H1 (cell line): ENCODE results near the gene ANKS1B. TPM values are rescaled to one million over a fixed set of nuclear protein-coding genes. Genes with fewer than 3 reads are reported as not detected.

ENCODE experiments used
- CTCF ChIA-PET: fragments of 300-600 bp; sonication (Branson Sonifier 250); formaldehyde crosslinking; loops from one replicate; lab custom pipeline; 2021; ENCODE audit not compliant: partially characterized antibody; lab: Charles Lee
- POLR2A ChIA-PET: fragments of 300-600 bp; sonication (Branson Sonifier 250); formaldehyde crosslinking; loops from one replicate; lab custom pipeline; 2021; ENCODE audit warnings: inconsistent platforms; ENCODE audit not compliant: partially characterized antibody; lab: Charles Lee
- DNase-seq, 2 experiments: peaks; one replicate each; pipeline versions ENCODE4 v3.0.0 to v3.0.0-alpha.2; 2010 to 2022; ENCODE audit warnings: low spot score in 2 of 2, low read depth in 1 of 2, mixed read lengths in 1 of 2
- FAIRE-seq: peaks from 2 replicates; lab custom pipeline; 2011; peaks lifted over from hg19 to GRCh38; lab: Jason Lieb, UNC
- H2AFZ ChIP-seq: 2 replicates; pipeline ENCODE4 v1.8.1; 2012; ENCODE audit warnings: low read length, inconsistent platforms
- H2AK5ac ChIP-seq: 2 replicates; pipeline ENCODE4 v1.6.1; 2013; ENCODE audit warnings: low read depth, low read length
- H2BK120ac ChIP-seq: replicated peaks from 2 replicates; pipeline ENCODE3; 2013; ENCODE audit warnings: low read depth, low read length, inconsistent platforms
- H2BK12ac ChIP-seq: 2 replicates; pipeline ENCODE4 v1.6.1; 2013; ENCODE audit warnings: low read depth, low read length
- H2BK15ac ChIP-seq: 2 replicates; pipeline ENCODE4 v1.6.1; 2013; ENCODE audit warnings: low read length
- H2BK20ac ChIP-seq: 2 replicates; pipeline ENCODE4 v1.6.1; 2013; ENCODE audit warnings: low read length
- H2BK5ac ChIP-seq: 2 replicates; pipeline ENCODE4 v1.6.1; 2013; ENCODE audit warnings: low read depth, low read length
- H3K14ac ChIP-seq: 2 replicates; pipeline ENCODE4 v1.6.1; 2013; ENCODE audit warnings: inconsistent platforms; ENCODE audit not compliant: insufficient read length
- H3K18ac ChIP-seq: 2 replicates; pipeline ENCODE4 v1.6.1; 2013; ENCODE audit warnings: low read length; ENCODE audit errors: extremely low read depth
- H3K23ac ChIP-seq: 2 replicates; pipeline ENCODE4 v1.6.1; 2013; ENCODE audit warnings: inconsistent platforms; ENCODE audit not compliant: insufficient read length
- H3K23me2 ChIP-seq: 2 replicates; pipeline ENCODE4 v1.6.1; 2013; ENCODE audit warnings: low read depth, low read length
- H3K27ac ChIP-seq: 2 replicates; pipeline ENCODE4 v1.6.1; 2011; ENCODE audit warnings: low read depth, low read length, inconsistent platforms
- H3K27me3 ChIP-seq, 4 experiments: replicated peaks in 1 of 4; 1 replicate in 1 of 4; 2 replicates in 3 of 4; pipeline versions ENCODE4 v1.6.1 to v1.8.1; 2011 to 2013; ENCODE audit warnings: low read length in 3 of 4, mild to moderate bottlenecking in 3 of 4, inconsistent platforms in 2 of 4, mixed read lengths in 2 of 4, moderate library complexity in 1 of 4; ENCODE audit not compliant: control insufficient read depth in 3 of 4, insufficient read depth in 3 of 4; ENCODE audit errors: extremely low read depth in 1 of 4
- H3K36me3 ChIP-seq, 4 experiments: 2 replicates each; pipeline versions ENCODE4 v1.6.1 to v1.8.1; 2011 to 2013; ENCODE audit warnings: mild to moderate bottlenecking in 4 of 4, low read length in 3 of 4, moderate library complexity in 2 of 4, control low read depth in 1 of 4, inconsistent platforms in 1 of 4; ENCODE audit not compliant: insufficient read depth in 4 of 4, control insufficient read depth in 2 of 4
- H3K4ac ChIP-seq: replicated peaks from 2 replicates; pipeline ENCODE3; 2013; ENCODE audit warnings: low read length, low read depth, mixed read lengths, inconsistent platforms; ENCODE audit not compliant: insufficient read length
- H3K4me1 ChIP-seq, 4 experiments: replicated peaks in 1 of 4; 1 replicate in 1 of 4; 2 replicates in 3 of 4; pipeline versions ENCODE4 v1.6.1 to v1.8.1; 2011 to 2013; ENCODE audit warnings: low read length in 3 of 4, inconsistent platforms in 2 of 4, mixed read lengths in 1 of 4; ENCODE audit not compliant: insufficient read depth in 4 of 4, control insufficient read depth in 3 of 4
- H3K4me2 ChIP-seq, 2 experiments: 2 replicates each; pipeline versions ENCODE4 v1.6.1 to v1.8.1; 2011 to 2013; ENCODE audit warnings: low read depth in 2 of 2, low read length in 2 of 2, control low read depth in 1 of 2, inconsistent platforms in 1 of 2, mild to moderate bottlenecking in 1 of 2; ENCODE audit not compliant: insufficient read depth in 1 of 2
- H3K4me3 ChIP-seq, 4 experiments: fragments of 200-600, 300-600 bp in 1 of 4; sonication (generic), shearing (Covaris generic), sonication (Bioruptor Twin) in 1 of 4; 2 replicates each; pipeline versions ENCODE4 v1.5.1 to v1.8.1; 2011 to 2016; ENCODE audit warnings: low read length in 4 of 4, low read depth in 3 of 4, control low read depth in 2 of 4, inconsistent platforms in 2 of 4, mild to moderate bottlenecking in 2 of 4, mixed read lengths in 1 of 4, moderate library complexity in 1 of 4; ENCODE audit not compliant: insufficient read depth in 2 of 4; ENCODE audit errors: extremely low read depth in 1 of 4
- H3K56ac ChIP-seq: replicated peaks from 2 replicates; pipeline ENCODE3; 2013; ENCODE audit warnings: low read depth, mild to moderate bottlenecking, mixed read lengths, low read length, inconsistent platforms; ENCODE audit not compliant: insufficient read length
- H3K79me1 ChIP-seq: 2 replicates; pipeline ENCODE4 v1.6.1; 2013; ENCODE audit warnings: low read depth, low read length, control low read depth
- H3K79me2 ChIP-seq, 2 experiments: 2 replicates each; pipeline versions ENCODE4 v1.6.1 to v1.8.1; 2012 to 2013; ENCODE audit warnings: low read length in 2 of 2, mild to moderate bottlenecking in 2 of 2, inconsistent platforms in 1 of 2; ENCODE audit not compliant: insufficient read depth in 2 of 2, control insufficient read depth in 1 of 2
- H3K9ac ChIP-seq, 4 experiments: replicated peaks in 1 of 4; 1 replicate in 1 of 4; 2 replicates in 3 of 4; pipeline versions ENCODE4 v1.6.1 to v1.8.1; 2011 to 2013; ENCODE audit warnings: low read depth in 3 of 4, low read length in 3 of 4, control low read depth in 2 of 4, mild to moderate bottlenecking in 2 of 4, moderate library complexity in 2 of 4, inconsistent platforms in 1 of 4; ENCODE audit errors: extremely low read depth in 1 of 4
- H3K9me3 ChIP-seq, 2 experiments: 2 replicates each; pipeline versions ENCODE4 v1.6.1 to v1.8.1; 2012 to 2013; ENCODE audit warnings: mild to moderate bottlenecking in 2 of 2, moderate library complexity in 2 of 2, control low read depth in 1 of 2, inconsistent platforms in 1 of 2, low read depth in 1 of 2, low read length in 1 of 2, mixed read lengths in 1 of 2; ENCODE audit not compliant: insufficient read depth in 2 of 2
- H4K20me1 ChIP-seq, 2 experiments: replicated peaks in 1 of 2; 2 replicates each; pipeline versions ENCODE3 to v1.8.1; 2011 to 2013; ENCODE audit warnings: inconsistent platforms in 2 of 2, low read length in 2 of 2, mild to moderate bottlenecking in 1 of 2; ENCODE audit not compliant: insufficient read depth in 2 of 2, control insufficient read depth in 1 of 2
- H4K5ac ChIP-seq: 2 replicates; pipeline ENCODE4 v1.6.1; 2013; ENCODE audit warnings: low read length, low read depth, mixed read lengths, inconsistent platforms; ENCODE audit not compliant: insufficient read length
- H4K8ac ChIP-seq: 2 replicates; pipeline ENCODE4 v1.8.0; 2013; ENCODE audit warnings: mild to moderate bottlenecking, moderate library complexity, low read length, inconsistent platforms; ENCODE audit not compliant: insufficient read depth; ENCODE audit errors: extremely low read depth
- H4K91ac ChIP-seq: replicated peaks from 2 replicates; pipeline ENCODE3; 2013; ENCODE audit warnings: low read length, mixed read lengths, inconsistent platforms; ENCODE audit not compliant: insufficient read length
- GTF2F1 ChIP-seq: IDR thresholded peaks from 2 replicates; pipeline ENCODE4 v1.6.1; 2012; ENCODE audit warnings: low read depth, low read length, improper control_type of control experiment, borderline replicate concordance
- WGBS, 2 experiments: shearing (Covaris generic) in 1 of 2; methylation state at CpG; one replicate each; pipeline versions ENCODE4 v1.1.6 to v1.1.7; 2013 to 2015; ENCODE audit warnings: low lambda C conversion rate in 2 of 2, mixed read lengths in 2 of 2, inconsistent platforms in 1 of 2, low coverage in 1 of 2, missing lambda C conversion rate in 1 of 2; ENCODE audit not compliant: insufficient replicate concordance in 2 of 2, insufficient coverage in 1 of 2, insufficient read length in 1 of 2; ENCODE audit errors: extremely low coverage in 1 of 2, missing lambda C conversion rate in 1 of 2; 5-methylcytosine and 5-hydroxymethylcytosine counted together
- polyA plus RNA-seq, 7 experiments: library from polyadenylated mRNA; depleted of rRNA in 3 of 7; stranded (reverse) in 5 of 7; unstranded in 2 of 7; fragments of >200 nt in 5 of 7; fragments of 200-250 nt in 2 of 7; gene quantifications; 1 replicate in 5 of 7; 2 replicates in 1 of 7; 4 replicates in 1 of 7; pipeline versions ENCODE4 v1.2.1 to v1.2.3, GENCODE V29; 2011 to 2013; ENCODE audit warnings: missing spikeins in 2 of 7, mixed read lengths in 2 of 7
- total RNA-seq: library from RNA; stranded (reverse); fragmentation: NEBNext Ultra II Directional; extraction: Animal tissue kit (Norgen Biotek cat#: 25700); gene quantifications from 2 replicates; pipeline ENCODE4 v1.2.1, GENCODE V29; 2021

Gene ANKS1B
- total and polyA plus RNA-seq, 2 of the 8 experiments (the other 6 are each of a cell fraction or from before 2014, with no cell fraction given) = 2.7 to 6.1 TPM

DNA sequence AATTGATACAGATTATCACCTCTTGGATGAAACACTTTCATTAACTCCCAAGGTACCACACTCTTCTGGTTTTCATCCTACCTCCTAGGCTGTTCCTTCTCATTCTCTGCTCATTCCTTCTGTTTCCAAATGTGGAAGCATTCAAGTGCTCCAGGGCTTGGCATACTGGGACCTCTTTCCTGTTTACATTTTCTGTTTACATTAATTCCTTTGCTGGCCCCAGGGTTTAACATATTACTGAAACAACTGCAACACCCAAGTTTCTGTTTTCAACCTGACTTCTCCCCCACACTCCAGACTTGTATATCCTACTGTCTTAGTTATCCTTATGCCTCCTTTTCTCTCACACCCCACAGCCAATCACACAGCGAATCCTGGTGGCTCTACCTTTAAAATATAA lies 723.5 kb downstream of the ANKS1B start:
- Histone ChIP-seq H3K9ac (no peak overlapping the region), H3K9me3 (no peaks in the 10 kb centered on the region), H4K20me1 (no peaks in the 10 kb centered on the region), H2BK15ac (no peak overlapping the region), H3K27me3 (no peaks in the 10 kb centered on the region), H3K18ac (no peak overlapping the region), H3K27ac (no peak overlapping the region), H3K4ac (no peak overlapping the region), H2AFZ (no peak overlapping the region), H2AK5ac (no peak overlapping the region; the same call in 1 of the 2 replicates), H3K56ac (no peak overlapping the region), H3K23me2 (no peaks in the 10 kb centered on the region), H3K79me1 (no peaks in the 10 kb centered on the region), H3K4me2 (no peak overlapping the region), H3K4me1 (peaks cover 0 to 5% (median 2%) of the 10 kb centered on the region in 4 experiments; a peak in 3 of 7 replicates), H3K36me3 (no peaks in the 10 kb centered on the region), H3K23ac (no peak overlapping the region), H3K14ac (no peak overlapping the region), H4K5ac (no peak overlapping the region), H3K79me2 (no peaks in the 10 kb centered on the region), H3K4me3 (no peak overlapping the region), H2BK12ac (no peak overlapping the region; the same call in 1 of the 2 replicates), H4K8ac (no peak overlapping the region), H2BK120ac (no peak overlapping the region), H4K91ac (no peak overlapping the region), H2BK5ac (no peak overlapping the region), H2BK20ac (no peak overlapping the region)
- TF ChIP-seq GTF2F1 = no peak
- CTCF ChIA-PET = interaction anchor here (0.7 kb wide), 1 partner anchor 197 kb away, joined by 4 read pairs; no protein-coding TSS in a partner anchor
- POLR2A ChIA-PET = no interaction called here
- WGBS, 2 experiments = 100% methylated on average over 1 of the region's 1 CpG; no CpG with 5 or more reads in 1 of the 2 experiments
- DNase-seq = no peak
- no peak for FAIRE-seq
